Astrocyte of the hippocampus (primary cell): Measurements from ENCODE around the gene SENP7.
"Not testable (repeated sequence)": the region's sequence is repeated elsewhere in the genome, so short reads cannot be mapped to it uniquely, and the experiment has no call there.

Experiments
- DNase-seq: peaks from one replicate; pipeline ENCODE4 v3.0.0; 2011; ENCODE audit warnings: low read depth, low spot score

SENP7 gene

GRCh38 chr3:101454629-101455028 is 58.4 kb downstream of the SENP7 start:
- DNase-seq = no peak

GRCh38 chr3:101453961-101454360 is 59.1 kb downstream of the SENP7 start:
- no peak for DNase-seq

- not testable (repeated sequence) for DNase-seq
Measured at GRCh38 chr3:101438641-101439040, 74.4 kb downstream of the SENP7 start.

- no peak for DNase-seq
Measured at GRCh38 chr3:101433652-101434051, 79.4 kb downstream of the SENP7 start.

GRCh38 chr3:101423984-101424888 is 88.8 kb downstream of the SENP7 start:
- no peak for DNase-seq

GRCh38 chr3:101418851-101419250 is 94.2 kb downstream of the SENP7 start:
- DNase-seq = no peak

GRCh38 chr3:101414121-101414520 is 98.9 kb downstream of the SENP7 start:
- DNase-seq = no peak

- no peak for DNase-seq
Measured at GRCh38 chr3:101413656-101414055, 99.4 kb downstream of the SENP7 start.

- DNase-seq = no peak
Measured at GRCh38 chr3:101391413-101391950, 121.5 kb downstream of the SENP7 start.

GRCh38 chr3:101388706-101389105 is 124.3 kb downstream of the SENP7 start:
- DNase-seq = no peak

GRCh38 chr3:101387351-101387750 is 125.7 kb downstream of the SENP7 start:
- no peak for DNase-seq

- no peak for DNase-seq
Measured at GRCh38 chr3:101384426-101384825, 128.6 kb downstream of the SENP7 start.

- DNase-seq = no peak
Measured at GRCh38 chr3:101383656-101384055, 129.4 kb downstream of the SENP7 start.

- no peak for DNase-seq
Measured at GRCh38 chr3:101383156-101383575, 129.8 kb downstream of the SENP7 start.

GRCh38 chr3:101381809-101382208 is 131.2 kb downstream of the SENP7 start:
- peak; percentile 43 for DNase-seq

GRCh38 chr3:101379658-101380376 is 133.2 kb downstream of the SENP7 start:
- DNase-seq = no peak

- DNase-seq = peak; percentile 28
Measured at GRCh38 chr3:101377796-101378195, 135.2 kb downstream of the SENP7 start.

GRCh38 chr3:101377209-101377608 is 135.8 kb downstream of the SENP7 start:
- DNase-seq = peak; percentile 9

- DNase-seq = no peak
Measured at GRCh38 chr3:101375586-101375985, 137.4 kb downstream of the SENP7 start.

GRCh38 chr3:101362406-101362805 is 150.6 kb downstream of the SENP7 start:
- DNase-seq = no peak

GRCh38 chr3:101351829-101352228 is 161.2 kb downstream of the SENP7 start:
- no peak for DNase-seq

- DNase-seq = no peak
Measured at GRCh38 chr3:101340591-101340990, 172.4 kb downstream of the SENP7 start.
